H1 (cell line): ENCODE data around the gene MAGOH. TPM values are rescaled to one million over a fixed set of nuclear protein-coding genes. Genes with fewer than 3 reads are reported as not detected.

ENCODE experiments used
- CTCF ChIA-PET: fragments of 300-600 bp; sonication (Branson Sonifier 250); formaldehyde crosslinking; loops from one replicate; lab custom pipeline; 2021; ENCODE audit not compliant: partially characterized antibody; lab: Charles Lee
- POLR2A ChIA-PET: fragments of 300-600 bp; sonication (Branson Sonifier 250); formaldehyde crosslinking; loops from one replicate; lab custom pipeline; 2021; ENCODE audit warnings: inconsistent platforms; ENCODE audit not compliant: partially characterized antibody; lab: Charles Lee
- DNase-seq, 2 experiments: peaks; one replicate each; pipeline versions ENCODE4 v3.0.0 to v3.0.0-alpha.2; 2010 to 2022; ENCODE audit warnings: low spot score in 2 of 2, low read depth in 1 of 2, mixed read lengths in 1 of 2
- FAIRE-seq: peaks from 2 replicates; lab custom pipeline; 2011; peaks lifted over from hg19 to GRCh38; lab: Jason Lieb, UNC
- H2AFZ ChIP-seq: 2 replicates; pipeline ENCODE4 v1.8.1; 2012; ENCODE audit warnings: low read length, inconsistent platforms
- H2AK5ac ChIP-seq: 2 replicates; pipeline ENCODE4 v1.6.1; 2013; ENCODE audit warnings: low read depth, low read length
- H2BK120ac ChIP-seq: replicated peaks from 2 replicates; pipeline ENCODE3; 2013; ENCODE audit warnings: low read depth, low read length, inconsistent platforms
- H2BK12ac ChIP-seq: 2 replicates; pipeline ENCODE4 v1.6.1; 2013; ENCODE audit warnings: low read depth, low read length
- H2BK15ac ChIP-seq: 2 replicates; pipeline ENCODE4 v1.6.1; 2013; ENCODE audit warnings: low read length
- H2BK20ac ChIP-seq: 2 replicates; pipeline ENCODE4 v1.6.1; 2013; ENCODE audit warnings: low read length
- H2BK5ac ChIP-seq: 2 replicates; pipeline ENCODE4 v1.6.1; 2013; ENCODE audit warnings: low read depth, low read length
- H3K14ac ChIP-seq: 2 replicates; pipeline ENCODE4 v1.6.1; 2013; ENCODE audit warnings: inconsistent platforms; ENCODE audit not compliant: insufficient read length
- H3K18ac ChIP-seq: 2 replicates; pipeline ENCODE4 v1.6.1; 2013; ENCODE audit warnings: low read length; ENCODE audit errors: extremely low read depth
- H3K23ac ChIP-seq: 2 replicates; pipeline ENCODE4 v1.6.1; 2013; ENCODE audit warnings: inconsistent platforms; ENCODE audit not compliant: insufficient read length
- H3K23me2 ChIP-seq: 2 replicates; pipeline ENCODE4 v1.6.1; 2013; ENCODE audit warnings: low read depth, low read length
- H3K27ac ChIP-seq: 2 replicates; pipeline ENCODE4 v1.6.1; 2011; ENCODE audit warnings: low read depth, low read length, inconsistent platforms
- H3K27me3 ChIP-seq, 4 experiments: replicated peaks in 1 of 4; 1 replicate in 1 of 4; 2 replicates in 3 of 4; pipeline versions ENCODE4 v1.6.1 to v1.8.1; 2011 to 2013; ENCODE audit warnings: low read length in 3 of 4, mild to moderate bottlenecking in 3 of 4, inconsistent platforms in 2 of 4, mixed read lengths in 2 of 4, moderate library complexity in 1 of 4; ENCODE audit not compliant: control insufficient read depth in 3 of 4, insufficient read depth in 3 of 4; ENCODE audit errors: extremely low read depth in 1 of 4
- H3K36me3 ChIP-seq, 4 experiments: 2 replicates each; pipeline versions ENCODE4 v1.6.1 to v1.8.1; 2011 to 2013; ENCODE audit warnings: mild to moderate bottlenecking in 4 of 4, low read length in 3 of 4, moderate library complexity in 2 of 4, control low read depth in 1 of 4, inconsistent platforms in 1 of 4; ENCODE audit not compliant: insufficient read depth in 4 of 4, control insufficient read depth in 2 of 4
- H3K4ac ChIP-seq: replicated peaks from 2 replicates; pipeline ENCODE3; 2013; ENCODE audit warnings: low read length, low read depth, mixed read lengths, inconsistent platforms; ENCODE audit not compliant: insufficient read length
- H3K4me1 ChIP-seq, 4 experiments: replicated peaks in 1 of 4; 1 replicate in 1 of 4; 2 replicates in 3 of 4; pipeline versions ENCODE4 v1.6.1 to v1.8.1; 2011 to 2013; ENCODE audit warnings: low read length in 3 of 4, inconsistent platforms in 2 of 4, mixed read lengths in 1 of 4; ENCODE audit not compliant: insufficient read depth in 4 of 4, control insufficient read depth in 3 of 4
- H3K4me2 ChIP-seq, 2 experiments: 2 replicates each; pipeline versions ENCODE4 v1.6.1 to v1.8.1; 2011 to 2013; ENCODE audit warnings: low read depth in 2 of 2, low read length in 2 of 2, control low read depth in 1 of 2, inconsistent platforms in 1 of 2, mild to moderate bottlenecking in 1 of 2; ENCODE audit not compliant: insufficient read depth in 1 of 2
- H3K4me3 ChIP-seq, 4 experiments: fragments of 200-600, 300-600 bp in 1 of 4; sonication (generic), shearing (Covaris generic), sonication (Bioruptor Twin) in 1 of 4; 2 replicates each; pipeline versions ENCODE4 v1.5.1 to v1.8.1; 2011 to 2016; ENCODE audit warnings: low read length in 4 of 4, low read depth in 3 of 4, control low read depth in 2 of 4, inconsistent platforms in 2 of 4, mild to moderate bottlenecking in 2 of 4, mixed read lengths in 1 of 4, moderate library complexity in 1 of 4; ENCODE audit not compliant: insufficient read depth in 2 of 4; ENCODE audit errors: extremely low read depth in 1 of 4
- H3K56ac ChIP-seq: replicated peaks from 2 replicates; pipeline ENCODE3; 2013; ENCODE audit warnings: low read depth, mild to moderate bottlenecking, mixed read lengths, low read length, inconsistent platforms; ENCODE audit not compliant: insufficient read length
- H3K79me1 ChIP-seq: 2 replicates; pipeline ENCODE4 v1.6.1; 2013; ENCODE audit warnings: low read depth, low read length, control low read depth
- H3K79me2 ChIP-seq, 2 experiments: 2 replicates each; pipeline versions ENCODE4 v1.6.1 to v1.8.1; 2012 to 2013; ENCODE audit warnings: low read length in 2 of 2, mild to moderate bottlenecking in 2 of 2, inconsistent platforms in 1 of 2; ENCODE audit not compliant: insufficient read depth in 2 of 2, control insufficient read depth in 1 of 2
- H3K9ac ChIP-seq, 4 experiments: replicated peaks in 1 of 4; 1 replicate in 1 of 4; 2 replicates in 3 of 4; pipeline versions ENCODE4 v1.6.1 to v1.8.1; 2011 to 2013; ENCODE audit warnings: low read depth in 3 of 4, low read length in 3 of 4, control low read depth in 2 of 4, mild to moderate bottlenecking in 2 of 4, moderate library complexity in 2 of 4, inconsistent platforms in 1 of 4; ENCODE audit errors: extremely low read depth in 1 of 4
- H3K9me3 ChIP-seq, 2 experiments: 2 replicates each; pipeline versions ENCODE4 v1.6.1 to v1.8.1; 2012 to 2013; ENCODE audit warnings: mild to moderate bottlenecking in 2 of 2, moderate library complexity in 2 of 2, control low read depth in 1 of 2, inconsistent platforms in 1 of 2, low read depth in 1 of 2, low read length in 1 of 2, mixed read lengths in 1 of 2; ENCODE audit not compliant: insufficient read depth in 2 of 2
- H4K20me1 ChIP-seq, 2 experiments: replicated peaks in 1 of 2; 2 replicates each; pipeline versions ENCODE3 to v1.8.1; 2011 to 2013; ENCODE audit warnings: inconsistent platforms in 2 of 2, low read length in 2 of 2, mild to moderate bottlenecking in 1 of 2; ENCODE audit not compliant: insufficient read depth in 2 of 2, control insufficient read depth in 1 of 2
- H4K5ac ChIP-seq: 2 replicates; pipeline ENCODE4 v1.6.1; 2013; ENCODE audit warnings: low read length, low read depth, mixed read lengths, inconsistent platforms; ENCODE audit not compliant: insufficient read length
- H4K8ac ChIP-seq: 2 replicates; pipeline ENCODE4 v1.8.0; 2013; ENCODE audit warnings: mild to moderate bottlenecking, moderate library complexity, low read length, inconsistent platforms; ENCODE audit not compliant: insufficient read depth; ENCODE audit errors: extremely low read depth
- H4K91ac ChIP-seq: replicated peaks from 2 replicates; pipeline ENCODE3; 2013; ENCODE audit warnings: low read length, mixed read lengths, inconsistent platforms; ENCODE audit not compliant: insufficient read length
- ASH2L ChIP-seq: fragments of 200-600, 300-600 bp; sonication (generic); IDR thresholded peaks from one replicate; pipeline ENCODE4 v1.7.1; 2017; ENCODE audit warnings: low read length
- EP300 ChIP-seq, 2 experiments: IDR thresholded peaks; 1 replicate in 1 of 2; 2 replicates in 1 of 2; pipeline ENCODE4 v1.6.1; 2011 to 2012; ENCODE audit warnings: low read depth in 2 of 2, low read length in 2 of 2, mild to moderate bottlenecking in 2 of 2, borderline replicate concordance in 1 of 2, inconsistent platforms in 1 of 2, moderate library complexity in 1 of 2
- GTF2F1 ChIP-seq: IDR thresholded peaks from 2 replicates; pipeline ENCODE4 v1.6.1; 2012; ENCODE audit warnings: low read depth, low read length, improper control_type of control experiment, borderline replicate concordance
- HDAC2 ChIP-seq, 2 experiments: fragments of 300-600 bp in 1 of 2; sonication (generic) in 1 of 2; IDR thresholded peaks; 2 replicates each; pipeline ENCODE4 v1.6.1; 2011 to 2012; ENCODE audit warnings: low read depth in 2 of 2, low read length in 2 of 2, mild to moderate bottlenecking in 2 of 2, moderate library complexity in 2 of 2, borderline replicate concordance in 1 of 2, inconsistent platforms in 1 of 2
- KDM1A ChIP-seq: fragments of 200-600, 300-600 bp; sonication (generic); IDR thresholded peaks from 2 replicates; pipeline ENCODE4 v1.7.1; 2016; ENCODE audit warnings: mild to moderate bottlenecking, low read length, borderline replicate concordance
- RFX5 ChIP-seq: IDR thresholded peaks from 2 replicates; pipeline ENCODE4 v1.6.1; 2011; ENCODE audit warnings: low read depth, low read length, improper control_type of control experiment, borderline replicate concordance
- WGBS, 2 experiments: shearing (Covaris generic) in 1 of 2; methylation state at CpG; one replicate each; pipeline versions ENCODE4 v1.1.6 to v1.1.7; 2013 to 2015; ENCODE audit warnings: low lambda C conversion rate in 2 of 2, mixed read lengths in 2 of 2, inconsistent platforms in 1 of 2, low coverage in 1 of 2, missing lambda C conversion rate in 1 of 2; ENCODE audit not compliant: insufficient replicate concordance in 2 of 2, insufficient coverage in 1 of 2, insufficient read length in 1 of 2; ENCODE audit errors: extremely low coverage in 1 of 2, missing lambda C conversion rate in 1 of 2; 5-methylcytosine and 5-hydroxymethylcytosine counted together
- polyA plus RNA-seq, 7 experiments: library from polyadenylated mRNA; depleted of rRNA in 3 of 7; stranded (reverse) in 5 of 7; unstranded in 2 of 7; fragments of >200 nt in 5 of 7; fragments of 200-250 nt in 2 of 7; gene quantifications; 1 replicate in 5 of 7; 2 replicates in 1 of 7; 4 replicates in 1 of 7; pipeline versions ENCODE4 v1.2.1 to v1.2.3, GENCODE V29; 2011 to 2013; ENCODE audit warnings: missing spikeins in 2 of 7, mixed read lengths in 2 of 7
- total RNA-seq: library from RNA; stranded (reverse); fragmentation: NEBNext Ultra II Directional; extraction: Animal tissue kit (Norgen Biotek cat#: 25700); gene quantifications from 2 replicates; pipeline ENCODE4 v1.2.1, GENCODE V29; 2021

The MAGOH gene
- total and polyA plus RNA-seq, 2 of the 8 experiments (the other 6 are each of a cell fraction or from before 2014, with no cell fraction given), result 46.9 to 74.3 TPM

DNA sequence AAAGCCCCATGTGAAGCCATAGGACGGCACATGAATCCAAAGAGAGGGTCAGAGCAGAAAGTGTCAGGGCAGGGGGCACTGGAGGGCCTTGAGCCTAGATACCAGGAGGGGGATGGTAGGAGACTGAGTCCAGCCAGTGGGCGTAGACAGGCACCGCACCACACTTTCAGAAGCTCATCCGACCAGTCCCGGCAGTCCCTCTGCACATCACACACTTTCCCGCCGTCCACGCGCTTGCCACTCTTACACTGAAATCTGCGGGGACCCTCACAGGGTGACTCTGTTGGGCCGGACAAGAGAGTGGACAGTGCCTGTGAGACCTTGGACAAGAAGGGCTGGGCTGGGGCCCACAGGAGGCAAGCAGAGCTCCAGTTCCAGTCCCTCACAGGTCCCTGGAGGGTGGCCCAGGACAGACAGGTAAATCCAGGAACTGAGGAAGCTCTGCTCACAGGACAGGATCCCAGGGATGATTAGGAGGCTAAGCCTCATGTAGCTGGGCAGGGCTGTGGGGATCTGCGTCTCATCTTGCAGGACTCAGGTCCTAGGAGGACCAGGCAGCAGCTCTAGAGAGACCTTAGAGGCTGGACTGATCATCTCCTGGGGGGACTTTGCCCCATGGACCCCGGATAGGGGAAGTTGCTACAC, 36.3 kb upstream of the MAGOH start:
- CTCF ChIA-PET, result interaction anchor here (0.8 to 7.0 kb wide), 7 partner anchors 8 to 195 kb away, joined by 3 to 103 read pairs (median 5); no protein-coding TSS in a partner anchor

More for the DNA sequence above, 36.3 kb upstream of the MAGOH start:
- POLR2A ChIA-PET, result no interaction called here
- Histone ChIP-seq H3K79me2 (no peaks in the 10 kb centered on the region), H3K9ac (no peak overlapping the region), H3K18ac (no peak overlapping the region), H2BK12ac (no peak overlapping the region), H3K79me1 (0 out of 2 replicates have a peak, but pooled peaks cover 3% of the 10 kb centered on the region), H3K23ac (no peak overlapping the region), H2BK15ac (no peak overlapping the region), H3K4me1 (no peaks in the 10 kb centered on the region), H3K9me3 (no peaks in the 10 kb centered on the region), H3K23me2 (no peaks in the 10 kb centered on the region), H4K8ac (no peak overlapping the region), H3K27me3 (no peaks in the 10 kb centered on the region), H2BK5ac (no peak overlapping the region), H4K5ac (no peak overlapping the region), H2AK5ac (no peak overlapping the region), H4K20me1 (peaks cover 4 to 5% of the 10 kb centered on the region in 2 experiments), H2BK120ac (no peak overlapping the region), H3K27ac (no peak overlapping the region), H4K91ac (no peak overlapping the region), H2BK20ac (no peak overlapping the region), H3K4me2 (no peak overlapping the region), H3K4me3 (no peak overlapping the region), H3K56ac (no peak overlapping the region), H3K14ac (no peak overlapping the region), H3K4ac (no peak overlapping the region), H3K36me3 (peaks cover 11 to 59% (median 48%) of the 10 kb centered on the region in 4 experiments; a peak in 7 of 8 replicates), H2AFZ (no peak overlapping the region)
- WGBS, 2 experiments, result 95% methylated on average over 13 of the region's 13 CpGs; no CpG with 5 or more reads in 1 of the 2 experiments
- DNase-seq (no peak), FAIRE-seq (no peak)
- TF ChIP-seq ASH2L (no peak), RFX5 (no peak), GTF2F1 (no peak), KDM1A (no peak), EP300 (IDR thresholded peaks at IDR 0.05; ENCODE audit: borderline replicate concordance in 1 of 2, low read depth in 2 of 2, low read length in 2 of 2) (no peak), HDAC2 (IDR thresholded peaks at IDR 0.05; ENCODE audit: borderline replicate concordance in 1 of 2, low read depth in 2 of 2, low read length in 2 of 2) (no peak)
